Panc1 (cell line): ENCODE measurements around the gene LAIR1. TPM values are rescaled to one million over a fixed set of nuclear protein-coding genes. Genes with fewer than 3 reads are reported as not detected.

Source experiments
- ATAC-seq: fragments of 200-7000 bp; cut with Tn5 transposase; 2 replicates; pipeline ENCODE4 v1.9.1; 2020; ENCODE audit warnings: mild to moderate bottlenecking, moderate library complexity
- BruUV-seq: library from RNA; stranded (reverse); fragments of 400-500 nt; replicated peaks from 2 replicates; lab custom pipeline; 2021; lab: Mats Ljungman, UMichigan
- CTCF ChIA-PET: fragments of 300-600 bp; sonication (Branson Sonifier 250); formaldehyde crosslinking; loops from one replicate; lab custom pipeline; 2022; ENCODE audit warnings: antibody characterized with exemption; lab: Charles Lee
- POLR2A ChIA-PET: fragments of 300-600 bp; sonication (Branson Sonifier 250); formaldehyde crosslinking; loops from one replicate; lab custom pipeline; 2022; ENCODE audit warnings: antibody characterized with exemption; lab: Charles Lee
- DNase-seq: peaks from one replicate; pipeline ENCODE4 v3.0.0-alpha.2; 2010; ENCODE audit warnings: low read depth, low spot score
- H3K27ac ChIP-seq: 2 replicates; pipeline ENCODE4 v1.5.1; 2011; ENCODE audit warnings: mild to moderate bottlenecking, low read length, inconsistent platforms
- H3K27me3 ChIP-seq: fragments of 200-500 bp; sonication (Bioruptor generic); 2 replicates; pipeline ENCODE4 v1.6.0; 2014; ENCODE audit warnings: low read length, inconsistent platforms; ENCODE audit not compliant: control insufficient read depth, insufficient read depth
- H3K36me3 ChIP-seq: fragments of 200-500 bp; sonication (Bioruptor generic); 2 replicates; pipeline ENCODE4 v1.5.1; 2014; ENCODE audit warnings: inconsistent platforms, mild to moderate bottlenecking, low read length, moderate library complexity; ENCODE audit not compliant: control insufficient read depth, insufficient read depth
- H3K4me1 ChIP-seq: 2 replicates; pipeline ENCODE4 v1.5.1; 2011; ENCODE audit warnings: inconsistent platforms, mild to moderate bottlenecking, low read length, moderate library complexity; ENCODE audit not compliant: control insufficient read depth, insufficient read depth
- H3K4me3 ChIP-seq, 2 experiments: 2 replicates each; pipeline ENCODE4 v1.5.1; 2011 to 2012; ENCODE audit warnings: low read depth in 2 of 2, low read length in 2 of 2, mild to moderate bottlenecking in 2 of 2, inconsistent platforms in 1 of 2, moderate library complexity in 1 of 2
- H3K9me3 ChIP-seq: fragments of 200-500 bp; sonication (Bioruptor generic); 2 replicates; pipeline ENCODE4 v1.5.1; 2014; ENCODE audit warnings: low read depth, mild to moderate bottlenecking, inconsistent platforms, low read length, moderate library complexity; ENCODE audit not compliant: control insufficient read depth, insufficient read depth
- POLR2AphosphoS5 ChIP-seq: IDR thresholded peaks from 2 replicates; pipeline ENCODE4 v1.6.1; 2012; ENCODE audit warnings: mild to moderate bottlenecking, low read depth, low read length, moderate library complexity
- SIN3A ChIP-seq: IDR thresholded peaks from 2 replicates; pipeline ENCODE4 v1.6.1; 2012; ENCODE audit warnings: low read depth, mild to moderate bottlenecking, low read length, moderate library complexity, borderline replicate concordance; ENCODE audit not compliant: insufficient read depth
- TCF7L2 ChIP-seq: IDR thresholded peaks from 2 replicates; pipeline ENCODE4 v1.6.1; 2011; ENCODE audit warnings: mild to moderate bottlenecking, low read depth, low read length, inconsistent platforms
- in situ Hi-C: cut with HindIII; loops from 2 replicates; pipeline ENCODE4 v1.10.0; 2016; ENCODE audit warnings: low sequenced_read_pairs, low pct_unique_long_range_greater_than_20kb
- intact Hi-C: fragments of 100-400 bp; cut with micrococcal nuclease; formaldehyde crosslinking; loops from one replicate; pipeline ENCODE4 v1.10.0; 2022; ENCODE audit not compliant: unreplicated experiment
- total RNA-seq: library from RNA; stranded (reverse); gene quantifications from one replicate; pipeline ENCODE4 v1.2.1, GENCODE V29; 2021; ENCODE audit not compliant: unreplicated experiment
- TF ChIP-seq, protein P1 (sequence below), 2 experiments: IDR thresholded peaks; 2 replicates each; pipeline ENCODE4 v1.6.1; 2011 to 2012; ENCODE audit warnings: low read depth in 2 of 2, control low read depth in 1 of 2, low read length in 1 of 2, mild to moderate bottlenecking in 1 of 2, moderate library complexity in 1 of 2; ENCODE audit not compliant: insufficient read depth in 1 of 2
- TF ChIP-seq, protein P2 (sequence below): fragments of 450-650 bp; IDR thresholded peaks from 2 replicates; pipeline ENCODE4 v1.5.1; 2017; ENCODE audit warnings: mild to moderate bottlenecking

Gene LAIR1
- total RNA-seq, 1 experiment from 2014 or later = 0.05 TPM

DNA sequence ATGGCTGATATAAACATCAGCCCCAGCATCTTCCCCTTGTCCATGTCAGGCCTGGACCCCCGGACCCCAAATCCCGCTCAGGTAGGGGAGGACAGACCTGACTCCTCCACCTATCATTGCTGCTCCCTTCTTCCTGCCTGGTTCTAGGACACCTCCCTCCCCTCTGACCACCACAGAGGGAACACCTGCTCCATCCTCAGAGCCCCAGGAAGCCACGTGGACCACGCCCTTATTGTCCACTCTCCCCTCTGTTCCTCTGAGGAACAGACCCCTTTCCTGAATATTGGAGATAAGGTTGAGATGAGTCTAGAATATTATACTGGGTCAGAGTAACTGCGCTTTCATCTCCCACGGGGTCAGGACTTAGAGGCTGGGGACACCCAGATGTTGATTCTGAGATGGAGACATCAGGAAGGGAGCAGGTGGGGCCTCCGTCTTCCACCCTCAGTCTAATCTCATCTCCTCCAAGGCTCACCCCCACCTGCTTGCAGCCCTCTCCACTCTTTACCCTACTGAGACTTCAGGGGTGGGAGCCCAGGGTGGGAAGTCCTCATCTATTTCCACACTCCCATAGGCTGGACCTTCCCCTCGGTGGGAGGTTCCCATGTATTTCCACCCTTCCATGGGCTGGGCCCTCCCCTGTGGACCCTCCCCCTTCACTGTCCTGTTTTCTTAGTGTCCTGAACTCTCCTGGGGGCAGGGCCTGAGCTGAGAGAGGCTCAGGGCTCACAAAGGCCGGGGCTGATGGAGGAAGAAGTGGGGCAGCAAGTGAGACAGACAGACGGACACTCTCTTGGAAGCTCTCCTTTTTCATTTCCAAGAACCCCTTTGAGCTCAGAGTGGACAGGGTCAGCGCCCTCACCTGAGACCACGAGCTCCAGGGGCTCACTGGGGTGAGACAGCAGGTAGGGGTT lies 28.5 kb downstream of the LAIR1 start:
- no peak overlapping the region for H3K27ac ChIP-seq
- TF ChIP-seq, protein P1, sequence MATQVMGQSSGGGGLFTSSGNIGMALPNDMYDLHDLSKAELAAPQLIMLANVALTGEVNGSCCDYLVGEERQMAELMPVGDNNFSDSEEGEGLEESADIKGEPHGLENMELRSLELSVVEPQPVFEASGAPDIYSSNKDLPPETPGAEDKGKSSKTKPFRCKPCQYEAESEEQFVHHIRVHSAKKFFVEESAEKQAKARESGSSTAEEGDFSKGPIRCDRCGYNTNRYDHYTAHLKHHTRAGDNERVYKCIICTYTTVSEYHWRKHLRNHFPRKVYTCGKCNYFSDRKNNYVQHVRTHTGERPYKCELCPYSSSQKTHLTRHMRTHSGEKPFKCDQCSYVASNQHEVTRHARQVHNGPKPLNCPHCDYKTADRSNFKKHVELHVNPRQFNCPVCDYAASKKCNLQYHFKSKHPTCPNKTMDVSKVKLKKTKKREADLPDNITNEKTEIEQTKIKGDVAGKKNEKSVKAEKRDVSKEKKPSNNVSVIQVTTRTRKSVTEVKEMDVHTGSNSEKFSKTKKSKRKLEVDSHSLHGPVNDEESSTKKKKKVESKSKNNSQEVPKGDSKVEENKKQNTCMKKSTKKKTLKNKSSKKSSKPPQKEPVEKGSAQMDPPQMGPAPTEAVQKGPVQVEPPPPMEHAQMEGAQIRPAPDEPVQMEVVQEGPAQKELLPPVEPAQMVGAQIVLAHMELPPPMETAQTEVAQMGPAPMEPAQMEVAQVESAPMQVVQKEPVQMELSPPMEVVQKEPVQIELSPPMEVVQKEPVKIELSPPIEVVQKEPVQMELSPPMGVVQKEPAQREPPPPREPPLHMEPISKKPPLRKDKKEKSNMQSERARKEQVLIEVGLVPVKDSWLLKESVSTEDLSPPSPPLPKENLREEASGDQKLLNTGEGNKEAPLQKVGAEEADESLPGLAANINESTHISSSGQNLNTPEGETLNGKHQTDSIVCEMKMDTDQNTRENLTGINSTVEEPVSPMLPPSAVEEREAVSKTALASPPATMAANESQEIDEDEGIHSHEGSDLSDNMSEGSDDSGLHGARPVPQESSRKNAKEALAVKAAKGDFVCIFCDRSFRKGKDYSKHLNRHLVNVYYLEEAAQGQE (IDR thresholded peaks at IDR 0.05; ENCODE audit: insufficient read depth in 1 of 2, low read depth in 2 of 2, low read length in 1 of 2) = no peak
- TF ChIP-seq TCF7L2 (no peak), SIN3A (no peak), POLR2AphosphoS5 (no peak)
- TF ChIP-seq, protein P2, sequence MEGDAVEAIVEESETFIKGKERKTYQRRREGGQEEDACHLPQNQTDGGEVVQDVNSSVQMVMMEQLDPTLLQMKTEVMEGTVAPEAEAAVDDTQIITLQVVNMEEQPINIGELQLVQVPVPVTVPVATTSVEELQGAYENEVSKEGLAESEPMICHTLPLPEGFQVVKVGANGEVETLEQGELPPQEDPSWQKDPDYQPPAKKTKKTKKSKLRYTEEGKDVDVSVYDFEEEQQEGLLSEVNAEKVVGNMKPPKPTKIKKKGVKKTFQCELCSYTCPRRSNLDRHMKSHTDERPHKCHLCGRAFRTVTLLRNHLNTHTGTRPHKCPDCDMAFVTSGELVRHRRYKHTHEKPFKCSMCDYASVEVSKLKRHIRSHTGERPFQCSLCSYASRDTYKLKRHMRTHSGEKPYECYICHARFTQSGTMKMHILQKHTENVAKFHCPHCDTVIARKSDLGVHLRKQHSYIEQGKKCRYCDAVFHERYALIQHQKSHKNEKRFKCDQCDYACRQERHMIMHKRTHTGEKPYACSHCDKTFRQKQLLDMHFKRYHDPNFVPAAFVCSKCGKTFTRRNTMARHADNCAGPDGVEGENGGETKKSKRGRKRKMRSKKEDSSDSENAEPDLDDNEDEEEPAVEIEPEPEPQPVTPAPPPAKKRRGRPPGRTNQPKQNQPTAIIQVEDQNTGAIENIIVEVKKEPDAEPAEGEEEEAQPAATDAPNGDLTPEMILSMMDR = no peak
- ATAC-seq (peak; percentile 26; the same call in 1 of the 2 replicates), DNase-seq (no peak)
- H3K4me3 ChIP-seq = no peak overlapping the region
- H3K36me3 ChIP-seq = no peaks in the 10 kb centered on the region
- no peaks in the 10 kb centered on the region for H3K4me1 ChIP-seq
- CTCF ChIA-PET = no interaction called here
- in situ Hi-C loops (no loop called here), intact Hi-C loops (no loop called here)
- POLR2A ChIA-PET = no interaction called here
- H3K27me3 ChIP-seq = no peaks in the 10 kb centered on the region
- BruUV-seq = no TSS peak
- no peaks in the 10 kb centered on the region for H3K9me3 ChIP-seq

- no TSS peak for BruUV-seq
- intact Hi-C loops (no loop called here), in situ Hi-C loops (no loop called here)
- Histone ChIP-seq H3K4me1 (no peaks in the 10 kb centered on the region), H3K9me3 (no peaks in the 10 kb centered on the region), H3K27ac (no peak overlapping the region), H3K27me3 (no peaks in the 10 kb centered on the region), H3K36me3 (no peaks in the 10 kb centered on the region), H3K4me3 (no peak overlapping the region)
- CTCF ChIA-PET = no interaction called here
- POLR2A ChIA-PET = no interaction called here
- no peak for ATAC-seq
- no peak for TF ChIP-seq SIN3A
- TF ChIP-seq POLR2AphosphoS5 = no peak
- TF ChIP-seq, protein P2 = no peak
- TF ChIP-seq TCF7L2 = no peak
- TF ChIP-seq, protein P1 (IDR thresholded peaks at IDR 0.05; ENCODE audit: insufficient read depth in 1 of 2, low read depth in 2 of 2, low read length in 1 of 2) = no peak
- no peak for DNase-seq
These were observed 29.6 kb downstream of the LAIR1 start for GRCh38 chr19:54335164-54335563.
